Fibroblast of lung (primary cell): ENCODE data around the gene APMAP. TPM values are rescaled to one million over a fixed set of nuclear protein-coding genes. Genes with fewer than 3 reads are reported as not detected.

Experiments used
- DNase-seq, 2 donors: peaks; one replicate each; pipeline versions ENCODE4 v3.0.0 to v3.0.0-alpha.2; 2010; ENCODE audit warnings: low read depth in 2 of 2
- H2AFZ ChIP-seq: 2 replicates; pipeline ENCODE4 v1.5.1; 2012; ENCODE audit warnings: low read length, control low read depth, inconsistent platforms
- H3K27ac ChIP-seq: 2 replicates; pipeline ENCODE4 v1.5.1; 2011; ENCODE audit warnings: low read length, control low read depth; ENCODE audit not compliant: insufficient read depth
- H3K27me3 ChIP-seq: 2 replicates; pipeline ENCODE4 v1.5.1; 2011; ENCODE audit warnings: mild to moderate bottlenecking, low read length; ENCODE audit not compliant: control insufficient read depth, insufficient read depth
- H3K36me3 ChIP-seq: 2 replicates; pipeline ENCODE4 v1.5.1; 2011; ENCODE audit warnings: low read length; ENCODE audit not compliant: control insufficient read depth, insufficient read depth
- H3K4me1 ChIP-seq: 2 replicates; pipeline ENCODE4 v1.5.1; 2011; ENCODE audit warnings: low read length; ENCODE audit not compliant: control insufficient read depth, insufficient read depth; ENCODE audit errors: extremely low read depth
- H3K4me2 ChIP-seq: 2 replicates; pipeline ENCODE4 v1.5.1; 2011; ENCODE audit warnings: low read length, control low read depth; ENCODE audit not compliant: insufficient read depth; ENCODE audit errors: extremely low read depth
- H3K4me3 ChIP-seq, 4 experiments: fragments of 200-600 bp in 1 of 4; sonication (generic) in 1 of 4; replicated peaks in 1 of 4; 2 replicates each; pipeline ENCODE4 v1.5.1; 2011 to 2016; ENCODE audit warnings: low read length in 4 of 4, low read depth in 3 of 4, mild to moderate bottlenecking in 3 of 4, control low read depth in 2 of 4, inconsistent platforms in 1 of 4, mixed read lengths in 1 of 4; ENCODE audit not compliant: insufficient read depth in 1 of 4; ENCODE audit errors: control extremely low read depth in 1 of 4
- H3K79me2 ChIP-seq: 2 replicates; pipeline ENCODE4 v1.5.1; 2012; ENCODE audit warnings: mild to moderate bottlenecking, low read length, inconsistent platforms; ENCODE audit not compliant: control insufficient read depth, insufficient read depth
- H3K9ac ChIP-seq: 2 replicates; pipeline ENCODE4 v1.5.1; 2011; ENCODE audit warnings: mild to moderate bottlenecking, low read length, control low read depth; ENCODE audit not compliant: insufficient read depth
- H3K9me3 ChIP-seq: 2 replicates; pipeline ENCODE4 v1.5.1; 2012; ENCODE audit warnings: low read depth, low read length; ENCODE audit not compliant: control insufficient read depth, insufficient read depth
- H4K20me1 ChIP-seq: 2 replicates; pipeline ENCODE4 v1.5.1; 2011; ENCODE audit warnings: low read length; ENCODE audit not compliant: control insufficient read depth, insufficient read depth; ENCODE audit errors: extremely low read depth
- EZH2 ChIP-seq: IDR thresholded peaks from 2 replicates; pipeline ENCODE4 v1.5.1; 2012; ENCODE audit warnings: low read length, control low read depth, mild to moderate bottlenecking; ENCODE audit errors: missing control alignments
- polyA plus RNA-seq, 2 donors: library from polyadenylated mRNA; depleted of rRNA in 1 of 2; stranded (reverse) in 1 of 2; unstranded in 1 of 2; fragments of >200 nt; gene quantifications; 2 replicates each; pipeline ENCODE4 v1.2.1, GENCODE V29; 2011 to 2012; ENCODE audit warnings: missing spikeins in 1 of 2
- total RNA-seq: library from RNA; depleted of rRNA; stranded (reverse); fragments of >200 nt; gene quantifications from 2 replicates; pipeline ENCODE4 v1.2.1, GENCODE V29; 2014
- TF ChIP-seq, protein P1 (sequence below), 2 donors: IDR thresholded peaks in 1 of 2; conservative IDR thresholded peaks in 1 of 2; 1 replicate in 1 of 2; 2 replicates in 1 of 2; pipeline ENCODE4 v1.5.1; 2011 to 2012; ENCODE audit warnings: low read length in 2 of 2, control low read depth in 1 of 2, inconsistent platforms in 1 of 2, low read depth in 1 of 2, mild to moderate bottlenecking in 1 of 2

The APMAP gene
- total and polyA plus RNA-seq, 2 donors (not counting 1 experiment from before 2014, with no cell fraction given), result 72.5 to 104 TPM

DNA sequence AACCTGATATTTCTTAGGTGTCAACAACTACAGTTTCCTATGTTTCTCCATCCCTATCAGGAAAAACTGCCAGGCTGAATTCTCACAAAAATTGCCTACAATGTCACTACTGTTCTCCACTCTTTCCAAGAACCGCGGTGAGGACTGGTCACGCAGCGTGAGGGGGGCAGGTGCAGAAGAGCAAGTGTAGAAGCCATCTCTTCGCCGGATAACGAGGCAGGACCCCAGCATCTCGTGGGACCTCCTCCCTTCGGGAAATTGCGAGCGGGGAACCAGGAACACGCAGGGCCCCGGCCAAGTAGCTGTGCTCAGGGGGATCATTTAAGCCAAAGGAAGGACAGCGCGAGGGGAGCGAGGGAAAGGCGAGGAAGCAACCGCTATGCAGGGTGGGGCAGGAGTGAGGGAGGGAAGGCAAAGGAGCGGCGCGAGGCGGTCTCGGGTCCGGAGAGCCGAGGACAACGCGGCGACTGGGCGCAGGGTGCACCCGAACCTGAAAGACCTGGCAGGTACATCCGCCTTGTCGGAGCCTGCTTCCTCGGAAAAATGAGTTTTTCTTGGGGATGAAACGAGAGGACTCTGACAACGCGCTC lies 559 bp downstream of the APMAP start:
- H3K4me3 ChIP-seq, result peak overlapping the region; percentile 61 to 84 (median 78)
- no peaks in the 10 kb centered on the region for H3K36me3 ChIP-seq
- H4K20me1 ChIP-seq, result no peaks in the 10 kb centered on the region
- H3K9ac ChIP-seq, result peak overlapping the region; percentile 93
- H3K27ac ChIP-seq, result peak overlapping the region; percentile 97
- H3K79me2 ChIP-seq, result peaks cover 22% of the 10 kb centered on the region
- TF ChIP-seq, protein P1, sequence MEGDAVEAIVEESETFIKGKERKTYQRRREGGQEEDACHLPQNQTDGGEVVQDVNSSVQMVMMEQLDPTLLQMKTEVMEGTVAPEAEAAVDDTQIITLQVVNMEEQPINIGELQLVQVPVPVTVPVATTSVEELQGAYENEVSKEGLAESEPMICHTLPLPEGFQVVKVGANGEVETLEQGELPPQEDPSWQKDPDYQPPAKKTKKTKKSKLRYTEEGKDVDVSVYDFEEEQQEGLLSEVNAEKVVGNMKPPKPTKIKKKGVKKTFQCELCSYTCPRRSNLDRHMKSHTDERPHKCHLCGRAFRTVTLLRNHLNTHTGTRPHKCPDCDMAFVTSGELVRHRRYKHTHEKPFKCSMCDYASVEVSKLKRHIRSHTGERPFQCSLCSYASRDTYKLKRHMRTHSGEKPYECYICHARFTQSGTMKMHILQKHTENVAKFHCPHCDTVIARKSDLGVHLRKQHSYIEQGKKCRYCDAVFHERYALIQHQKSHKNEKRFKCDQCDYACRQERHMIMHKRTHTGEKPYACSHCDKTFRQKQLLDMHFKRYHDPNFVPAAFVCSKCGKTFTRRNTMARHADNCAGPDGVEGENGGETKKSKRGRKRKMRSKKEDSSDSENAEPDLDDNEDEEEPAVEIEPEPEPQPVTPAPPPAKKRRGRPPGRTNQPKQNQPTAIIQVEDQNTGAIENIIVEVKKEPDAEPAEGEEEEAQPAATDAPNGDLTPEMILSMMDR (conservative IDR thresholded peaks at IDR 0.05 in 1 of 2, IDR thresholded peaks at IDR 0.05 in 1 of 2; ENCODE audit: low read depth in 1 of 2, low read length in 2 of 2), result no peak
- no peak for TF ChIP-seq EZH2
- H3K27me3 ChIP-seq, result peaks cover 2% of the 10 kb centered on the region
- peak in 1 of 2 donors; percentile 9 for DNase-seq
- H3K4me2 ChIP-seq, result peak overlapping the region; percentile 83
- H3K4me1 ChIP-seq, result no peaks in the 10 kb centered on the region
- H3K9me3 ChIP-seq, result no peaks in the 10 kb centered on the region
- H2AFZ ChIP-seq, result peak overlapping the region; percentile 84

DNA sequence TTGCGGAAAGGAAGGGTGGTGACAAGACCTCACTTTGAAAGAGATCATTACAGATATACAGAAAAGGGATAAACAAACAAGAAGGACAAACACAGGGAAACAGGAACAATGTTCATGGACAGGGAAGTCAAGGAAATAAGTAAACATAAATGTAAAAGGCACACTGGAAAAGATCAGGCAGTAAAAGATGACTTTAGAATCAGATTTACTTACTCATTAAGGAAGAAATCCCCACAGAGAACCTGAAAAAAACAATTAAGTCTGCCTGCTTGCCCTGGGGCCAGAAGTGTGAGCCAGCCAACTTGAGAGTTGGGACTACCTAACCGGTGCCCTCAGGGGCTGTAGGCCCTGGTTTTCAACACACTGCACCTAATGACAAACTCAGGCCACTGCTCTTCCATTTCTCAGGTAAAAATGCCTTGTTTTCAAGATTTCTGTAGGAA lies 1.7 kb downstream of the APMAP start:
- H3K27ac ChIP-seq, result no peak overlapping the region
- no peaks in the 10 kb centered on the region for H3K27me3 ChIP-seq
- no peak overlapping the region for H3K9ac ChIP-seq
- no peaks in the 10 kb centered on the region for H3K4me1 ChIP-seq
- no peak for DNase-seq
- H3K4me2 ChIP-seq, result peak overlapping the region; percentile 38
- H4K20me1 ChIP-seq, result no peaks in the 10 kb centered on the region
- H3K36me3 ChIP-seq, result no peaks in the 10 kb centered on the region
- TF ChIP-seq, protein P1 (conservative IDR thresholded peaks at IDR 0.05 in 1 of 2, IDR thresholded peaks at IDR 0.05 in 1 of 2; ENCODE audit: low read depth in 1 of 2, low read length in 2 of 2), result no peak
- TF ChIP-seq EZH2, result no peak
- H3K4me3 ChIP-seq, result peak overlapping the region in 2 of 4 experiments; percentile 23 to 84
- H3K9me3 ChIP-seq, result no peaks in the 10 kb centered on the region
- H2AFZ ChIP-seq, result no peak overlapping the region
- peaks cover 22% of the 10 kb centered on the region for H3K79me2 ChIP-seq

DNA sequence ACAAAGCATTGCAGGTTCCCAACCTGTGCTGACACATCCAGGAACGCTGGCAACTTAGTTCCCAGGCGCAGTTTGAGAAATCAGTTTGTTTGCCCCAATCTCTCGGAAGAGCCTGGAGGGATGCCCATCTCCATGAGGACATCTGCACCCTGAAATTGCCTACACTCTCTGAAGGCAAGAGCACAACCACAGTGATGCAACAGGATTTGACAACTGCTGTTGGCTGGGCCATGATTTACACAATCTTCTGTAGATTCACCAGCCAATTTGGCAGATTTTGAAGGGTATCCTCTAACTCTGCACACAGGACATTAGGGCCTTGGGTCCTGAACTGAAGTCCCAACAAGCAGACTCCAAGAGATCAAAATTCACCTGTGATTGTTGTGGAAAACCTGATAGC lies 3.4 kb downstream of the APMAP start:
- Histone ChIP-seq H3K27me3 (no peaks in the 10 kb centered on the region), H4K20me1 (no peaks in the 10 kb centered on the region), H3K79me2 (peaks cover 22% of the 10 kb centered on the region), H3K4me1 (no peaks in the 10 kb centered on the region), H3K36me3 (no peaks in the 10 kb centered on the region), H3K4me3 (no peak overlapping the region), H3K4me2 (no peak overlapping the region), H3K9me3 (no peaks in the 10 kb centered on the region), H3K27ac (no peak overlapping the region), H2AFZ (no peak overlapping the region), H3K9ac (no peak overlapping the region)
- TF ChIP-seq EZH2, result no peak
- TF ChIP-seq, protein P1 (conservative IDR thresholded peaks at IDR 0.05 in 1 of 2, IDR thresholded peaks at IDR 0.05 in 1 of 2; ENCODE audit: low read depth in 1 of 2, low read length in 2 of 2), result no peak
- DNase-seq, result no peak
